Stomach (tissue), 4 donors: ENCODE measurements around the gene WNT11.

Experiments used
- CTCF ChIP-seq, 7 experiments: fragments of 450-650 bp in 4 of 7; fragments of 200-600 bp in 3 of 7; sonication (generic) in 3 of 7; IDR thresholded peaks; one replicate each; pipeline ENCODE4 v1.5.1; 2016 to 2019; ENCODE audit warnings: antibody characterized with exemption in 7 of 7, control low read depth in 2 of 7, mild to moderate bottlenecking in 1 of 7
- POLR2A ChIP-seq, 4 donors: fragments of 450-650 bp; IDR thresholded peaks; one replicate each; pipeline ENCODE4 v1.6.1; 2016; ENCODE audit warnings: antibody characterized with exemption in 4 of 4, control low read depth in 2 of 4, mild to moderate bottlenecking in 1 of 4, moderate library complexity in 1 of 4

GRCh38 chr11:76238551-76238950, 32.2 kb upstream of the WNT11 start:
- TF ChIP-seq POLR2A (IDR thresholded peaks at IDR 0.05) (no peak), CTCF (IDR thresholded peaks at IDR 0.05) (no peak)
